Adipocyte (in vitro differentiated cells): Measurements from ENCODE around the gene YBX1.

ENCODE experiments used
- DNase-seq: peaks from one replicate; pipeline ENCODE4 v3.0.0-alpha.2; 2015; ENCODE audit warnings: low read depth
- H3K27me3 ChIP-seq: replicated peaks from 2 replicates; pipeline ENCODE4 v1.7.0; 2013; ENCODE audit warnings: mild to moderate bottlenecking, low read length, moderate library complexity; ENCODE audit not compliant: control insufficient read depth, insufficient read depth
- H3K36me3 ChIP-seq: 2 replicates; pipeline ENCODE4 v1.7.0; 2013; ENCODE audit warnings: low read length, mild to moderate bottlenecking, moderate library complexity; ENCODE audit not compliant: control insufficient read depth, insufficient read depth, severe bottlenecking
- H3K4me1 ChIP-seq: 2 replicates; pipeline ENCODE4 v1.7.0; 2013; ENCODE audit warnings: mild to moderate bottlenecking, low read length, moderate library complexity; ENCODE audit not compliant: control insufficient read depth, insufficient read depth
- H3K4me3 ChIP-seq: 2 replicates; pipeline ENCODE4 v1.7.0; 2013; ENCODE audit warnings: mild to moderate bottlenecking, low read length, moderate library complexity
- H3K9ac ChIP-seq: 2 replicates; pipeline ENCODE4 v1.7.0; 2013; ENCODE audit warnings: mild to moderate bottlenecking, low read length, moderate library complexity
- H3K9me3 ChIP-seq: 2 replicates; pipeline ENCODE4 v1.7.0; 2013; ENCODE audit warnings: mild to moderate bottlenecking, low read length, moderate library complexity; ENCODE audit not compliant: control insufficient read depth

YBX1 gene

DNA sequence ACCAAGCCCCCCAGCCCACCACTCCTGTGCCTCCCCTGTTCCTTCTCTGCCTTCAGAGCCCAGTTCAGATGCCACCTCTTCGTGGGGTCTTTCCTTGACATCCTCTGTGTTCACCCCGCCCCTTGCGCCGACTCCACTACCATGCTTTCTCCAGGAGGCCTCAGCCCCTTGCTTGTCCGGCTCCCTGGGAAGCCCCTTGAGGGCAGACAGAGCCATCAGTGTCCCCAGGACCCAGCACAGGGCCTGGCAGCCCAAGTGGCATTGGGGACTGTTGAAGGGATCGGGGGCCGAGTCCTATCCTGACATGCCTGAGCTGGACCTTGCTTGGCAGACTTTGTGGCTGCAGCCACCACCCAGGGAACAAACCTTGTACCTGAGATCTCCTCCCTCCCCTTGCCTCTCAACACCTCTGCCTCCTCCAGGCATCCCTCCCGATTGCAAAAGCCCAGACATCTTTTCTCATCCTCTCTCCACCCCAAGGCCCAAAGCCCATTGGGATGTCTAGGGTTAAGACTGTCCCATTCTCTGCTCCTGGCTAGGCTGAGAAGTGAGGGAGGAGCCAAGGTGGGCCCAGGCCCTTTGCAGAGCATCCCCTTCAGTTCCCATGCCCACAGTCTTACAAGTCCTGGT, 54.5 kb downstream of the YBX1 start:
- Histone ChIP-seq H3K9ac (no peak overlapping the region), H3K27me3 (no peaks in the 10 kb centered on the region), H3K36me3 (no peaks in the 10 kb centered on the region), H3K9me3 (no peaks in the 10 kb centered on the region), H3K4me3 (no peak overlapping the region), H3K4me1 (peaks cover 4% of the 10 kb centered on the region)
- no peak for DNase-seq

DNA sequence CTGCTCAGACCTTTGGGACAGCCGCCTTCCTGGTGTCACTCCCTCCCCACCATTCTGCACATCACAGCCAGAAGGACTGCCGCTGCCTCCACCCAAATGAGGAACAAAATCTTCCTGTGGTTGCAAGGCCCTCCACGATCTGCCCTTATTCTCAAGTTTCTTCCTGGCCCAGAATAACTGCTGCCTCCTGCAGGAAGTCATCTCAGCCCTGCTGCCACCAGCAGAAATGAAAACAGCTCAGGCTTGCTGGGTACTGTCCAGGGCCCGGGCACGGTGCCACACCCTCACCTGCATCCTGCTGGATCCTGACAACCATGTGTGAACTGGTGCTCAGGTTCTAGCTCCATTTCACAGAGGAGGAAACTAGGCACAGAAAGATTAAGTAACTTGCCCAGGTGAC, 55.0 kb downstream of the YBX1 start:
- Histone ChIP-seq H3K4me3 (no peak overlapping the region), H3K27me3 (no peaks in the 10 kb centered on the region), H3K9ac (no peak overlapping the region), H3K36me3 (no peaks in the 10 kb centered on the region), H3K4me1 (peaks cover 3% of the 10 kb centered on the region), H3K9me3 (no peaks in the 10 kb centered on the region)
- DNase-seq = no peak

DNA sequence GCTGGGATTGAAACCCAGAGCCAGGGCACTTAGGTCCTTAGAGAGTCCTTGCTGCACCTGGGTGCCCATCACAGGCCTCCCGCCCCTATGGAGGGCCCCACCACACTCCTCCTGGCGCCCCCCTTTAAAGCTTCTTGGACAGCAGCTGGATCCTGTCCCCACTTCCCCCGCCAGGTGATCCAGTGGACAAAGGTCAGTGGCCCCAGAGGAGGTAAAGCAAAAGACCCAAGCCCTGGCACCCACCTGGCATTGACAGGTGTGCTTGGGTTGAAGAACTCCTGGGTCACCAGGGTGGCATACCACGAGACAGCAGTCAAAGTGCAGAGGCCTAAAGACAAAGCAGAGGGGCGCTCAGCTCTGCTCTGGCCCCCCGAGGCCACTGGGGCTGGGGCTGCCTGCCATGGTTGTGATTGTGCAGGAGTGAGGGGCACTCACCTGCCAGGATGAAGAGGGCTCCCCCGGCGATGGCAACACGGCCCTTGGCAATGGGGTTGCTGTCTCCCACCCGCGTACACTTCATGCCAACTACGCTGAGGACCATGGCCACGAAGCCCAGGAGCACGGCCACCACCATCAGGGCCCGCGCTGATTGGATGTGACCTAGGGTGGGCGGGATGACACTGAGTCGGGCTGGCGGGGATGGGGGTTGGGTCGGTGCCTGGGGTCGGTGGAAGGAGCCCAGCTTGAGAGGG, 55.9 kb downstream of the YBX1 start:
- no peaks in the 10 kb centered on the region for H3K36me3 ChIP-seq
- DNase-seq = no peak

DNA sequence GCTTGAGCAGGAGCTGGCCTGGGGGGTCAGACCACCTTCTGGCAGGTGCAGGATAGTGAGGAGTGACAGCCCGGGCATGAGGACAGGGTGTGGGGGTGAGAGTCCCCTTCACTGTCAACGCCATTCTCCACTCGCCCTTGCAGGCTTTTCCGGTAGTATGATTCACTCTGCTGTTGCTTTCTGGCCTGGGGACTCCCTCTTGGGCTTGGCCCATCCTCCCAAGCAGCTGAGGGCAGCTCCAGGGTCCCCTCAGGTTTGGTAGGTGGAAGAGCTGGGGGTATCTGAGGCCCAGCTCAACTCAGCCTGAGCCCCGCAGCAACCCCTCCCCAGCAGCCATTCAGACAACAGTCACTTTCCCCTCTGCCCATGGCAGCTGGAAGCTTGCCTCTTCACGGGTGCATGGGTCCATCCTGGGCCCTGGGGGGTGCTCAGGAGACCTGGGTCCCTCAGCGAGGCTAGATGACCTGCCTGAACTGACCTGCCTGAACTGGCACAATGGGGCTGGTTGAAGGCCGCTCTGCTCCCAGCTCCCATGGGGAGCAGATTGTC, 56.5 kb downstream of the YBX1 start:
- no peaks in the 10 kb centered on the region for H3K9me3 ChIP-seq
- no peaks in the 10 kb centered on the region for H3K36me3 ChIP-seq
- H3K4me3 ChIP-seq = no peak overlapping the region
- no peak overlapping the region for H3K9ac ChIP-seq
- no peaks in the 10 kb centered on the region for H3K4me1 ChIP-seq
- H3K27me3 ChIP-seq = no peaks in the 10 kb centered on the region
- no peak for DNase-seq

More for the DNA sequence above, 55.9 kb downstream of the YBX1 start:
- no peaks in the 10 kb centered on the region for H3K9me3 ChIP-seq
- H3K4me3 ChIP-seq = no peak overlapping the region
- no peak overlapping the region for H3K9ac ChIP-seq
- no peaks in the 10 kb centered on the region for H3K27me3 ChIP-seq
- no peaks in the 10 kb centered on the region for H3K4me1 ChIP-seq

DNA sequence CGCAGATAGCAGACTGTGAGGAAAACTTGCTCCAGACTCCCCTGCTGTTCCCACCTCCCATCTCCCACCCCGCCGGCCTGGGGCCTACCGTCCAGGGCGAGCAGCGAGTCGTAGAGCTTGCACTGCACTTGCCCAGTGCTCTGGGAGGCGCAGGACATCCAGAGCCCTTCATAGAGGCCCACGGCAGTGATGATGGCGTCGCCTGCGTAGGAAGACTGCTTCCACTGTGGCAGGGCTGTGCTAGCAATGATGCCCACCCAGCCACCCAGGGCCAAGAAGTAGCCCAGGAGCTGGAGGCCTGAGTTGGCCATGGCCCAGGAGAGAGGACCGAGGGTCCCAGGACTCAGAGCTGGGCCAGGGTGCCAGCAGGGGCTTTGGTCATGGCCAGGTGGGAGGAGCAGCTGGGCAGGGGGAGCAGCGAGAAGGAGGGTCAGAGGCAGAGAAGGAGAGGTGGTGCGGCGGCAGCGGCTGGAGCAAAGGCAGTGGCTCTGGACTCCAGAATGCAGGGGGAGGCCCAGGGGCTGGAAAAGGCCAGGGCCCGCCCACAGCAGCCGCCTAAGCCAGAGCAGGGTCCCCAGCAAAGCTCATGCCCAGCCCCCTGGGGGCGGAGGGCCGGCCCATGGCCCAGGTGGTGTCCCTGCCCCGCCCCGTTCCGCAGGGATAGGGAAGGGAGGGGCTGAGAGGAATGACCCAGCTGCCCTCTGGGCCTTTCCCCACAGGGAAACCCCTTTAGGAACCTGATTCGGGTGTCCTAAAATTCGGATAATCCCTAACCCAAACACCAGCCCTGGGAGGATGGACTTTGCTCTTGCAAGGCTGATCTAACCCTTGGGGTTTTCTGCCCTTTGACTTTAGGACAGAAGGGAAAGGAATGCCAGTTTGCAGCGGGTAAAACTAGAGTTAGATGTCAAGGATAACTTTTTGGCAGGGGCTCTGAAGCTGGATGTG, 57.8 kb downstream of the YBX1 start, which contains the start of gene CLDN19:
Gene CLDN19 (minus strand): TSS at position 484 of the 948 bp plus-strand sequence. CDS start 173 bp downstream, at position 311.
- Histone ChIP-seq H3K9ac (no peak within 1 kb of the TSS), H3K36me3 (no peaks in the 10 kb centered on the region), H3K27me3 (no peaks in the 10 kb centered on the region), H3K4me1 (no peaks in the 10 kb centered on the region), H3K4me3 (no peak within 1 kb of the TSS), H3K9me3 (no peaks in the 10 kb centered on the region)
- no peak for DNase-seq

DNA sequence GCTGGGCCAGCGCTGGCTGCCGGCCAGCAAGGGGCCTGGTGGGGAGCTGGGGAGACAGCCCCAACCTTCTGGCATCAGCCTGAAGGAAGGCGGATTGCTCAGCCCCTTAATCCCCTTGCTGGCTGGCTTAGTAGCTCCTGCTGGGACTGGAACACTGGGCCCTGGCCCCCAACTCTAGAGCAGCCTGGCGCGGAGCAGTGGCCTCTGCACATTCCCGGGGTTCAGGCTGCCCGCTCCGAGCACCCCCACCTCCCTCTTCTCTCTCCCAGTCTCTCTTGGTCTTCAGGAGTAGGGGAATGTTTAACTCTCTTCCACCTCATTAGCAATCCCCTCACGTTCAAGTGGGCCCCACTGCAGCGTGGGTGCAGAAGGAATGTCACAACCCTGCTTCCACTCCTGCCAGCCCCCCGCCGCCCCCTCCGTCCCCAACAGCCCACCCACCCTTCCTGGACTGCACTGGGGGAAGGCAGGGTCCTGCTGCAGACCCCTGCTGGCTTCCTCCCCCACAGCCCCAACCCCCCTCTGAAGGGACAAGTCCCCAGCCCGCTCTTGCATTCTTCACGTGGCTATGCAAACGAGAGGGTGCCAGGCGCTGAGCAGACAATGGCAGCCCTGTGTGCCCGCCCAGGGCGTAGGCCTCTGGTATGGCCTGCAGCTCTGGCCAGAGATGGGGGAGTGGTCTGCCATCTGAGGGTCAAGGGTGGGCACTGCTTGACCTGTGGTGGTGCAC, 58.8 kb downstream of the YBX1 start:
- DNase-seq = no peak
- Histone ChIP-seq H3K9me3 (no peaks in the 10 kb centered on the region), H3K27me3 (no peaks in the 10 kb centered on the region), H3K36me3 (peaks cover 4% of the 10 kb centered on the region), H3K9ac (no peak overlapping the region), H3K4me1 (no peaks in the 10 kb centered on the region), H3K4me3 (no peak overlapping the region)

DNA sequence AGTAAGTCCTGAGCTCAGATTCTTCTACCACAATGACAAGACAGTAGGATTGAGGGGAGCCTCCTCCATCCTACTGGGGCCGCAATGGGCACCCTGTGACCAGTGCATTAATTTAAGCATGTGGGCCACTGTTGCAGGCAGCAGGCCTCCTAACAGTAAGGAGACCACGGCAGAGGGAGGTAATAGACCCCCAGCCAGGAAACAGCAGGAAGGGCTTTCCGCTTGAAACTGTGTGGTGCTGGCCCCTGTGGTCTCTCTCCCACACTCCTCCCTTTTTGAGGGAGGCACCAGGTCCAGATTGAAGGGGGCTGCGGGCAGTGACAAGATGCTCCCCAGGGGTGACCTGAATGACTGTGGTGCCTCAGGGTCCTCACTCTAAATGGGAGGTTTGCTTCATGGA, 59.5 kb downstream of the YBX1 start:
- no peaks in the 10 kb centered on the region for H3K27me3 ChIP-seq
- H3K9ac ChIP-seq = no peak overlapping the region
- H3K4me3 ChIP-seq = no peak overlapping the region
- no peak for DNase-seq
- no peaks in the 10 kb centered on the region for H3K9me3 ChIP-seq
- H3K4me1 ChIP-seq = no peaks in the 10 kb centered on the region
- peaks cover 11% of the 10 kb centered on the region for H3K36me3 ChIP-seq

DNA sequence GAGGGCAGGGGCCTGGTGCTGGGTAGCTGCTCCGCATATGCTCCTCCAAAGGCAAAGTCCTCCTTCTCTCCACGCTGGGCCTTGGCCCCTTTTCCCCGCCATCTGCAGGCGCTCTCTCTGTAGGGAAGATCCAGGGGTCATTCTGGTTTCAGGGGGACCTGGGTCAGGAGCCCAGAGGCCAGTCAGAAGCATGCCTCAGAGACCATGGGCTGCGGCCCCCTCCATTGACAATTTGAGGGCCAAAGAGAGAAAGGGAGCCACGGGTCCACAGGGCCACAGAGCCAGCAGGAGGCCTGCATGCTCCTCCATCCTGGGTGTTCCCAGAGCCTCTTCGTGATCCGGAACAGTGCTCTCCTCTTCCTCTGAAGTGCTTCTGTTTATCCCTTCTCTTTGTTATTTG, 59.9 kb downstream of the YBX1 start:
- no peak overlapping the region for H3K4me3 ChIP-seq
- no peak for DNase-seq

DNA sequence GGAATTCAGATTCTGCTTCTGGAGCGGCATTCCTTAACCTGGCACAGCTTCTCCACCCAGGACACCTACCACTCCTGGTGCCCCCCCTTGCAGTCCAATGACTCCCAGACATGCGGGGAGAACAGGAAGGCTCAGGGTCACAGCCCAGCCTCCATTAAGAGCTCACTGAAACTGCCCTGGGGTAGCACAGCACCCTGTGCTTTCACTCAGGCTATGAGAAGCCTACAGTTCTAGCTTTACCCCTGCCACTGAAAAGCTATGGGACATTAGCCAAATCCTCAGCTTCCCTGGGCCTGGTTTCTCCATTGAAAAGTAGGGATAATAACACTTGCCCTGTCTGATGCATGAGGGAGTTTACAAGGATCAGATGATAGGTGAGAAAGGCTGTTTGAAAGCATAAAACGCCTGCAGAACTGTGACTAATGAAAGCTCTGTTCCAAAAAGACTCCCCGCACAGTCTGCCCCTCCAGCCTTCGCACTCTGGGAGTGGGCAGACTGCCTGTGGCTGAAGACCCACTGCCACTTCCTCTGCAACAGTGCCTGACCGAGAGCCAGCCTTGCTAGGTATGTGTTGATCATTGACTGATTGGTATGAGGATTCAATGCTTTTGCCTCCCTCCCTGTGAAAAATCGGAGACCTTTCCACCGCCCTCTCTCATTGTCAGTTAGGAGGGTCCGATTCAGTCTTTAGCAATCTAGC, 60.5 kb downstream of the YBX1 start:
- no peak for DNase-seq
- Histone ChIP-seq H3K9me3 (no peaks in the 10 kb centered on the region), H3K4me1 (no peaks in the 10 kb centered on the region), H3K9ac (no peak overlapping the region), H3K4me3 (no peak overlapping the region), H3K36me3 (peaks cover 20% of the 10 kb centered on the region), H3K27me3 (no peaks in the 10 kb centered on the region)

More for the DNA sequence above, 59.9 kb downstream of the YBX1 start:
- H3K4me1 ChIP-seq = no peaks in the 10 kb centered on the region
- no peaks in the 10 kb centered on the region for H3K27me3 ChIP-seq
- H3K9ac ChIP-seq = no peak overlapping the region
- H3K36me3 ChIP-seq = peaks cover 15% of the 10 kb centered on the region
- H3K9me3 ChIP-seq = no peaks in the 10 kb centered on the region
